Stimulated activated CD4-positive, alpha-beta T cell treated with anti-CD3 and anti-CD28 coated beads, Interleukin-15, amount 100 ng/mL, for 48 hours (primary cell): ENCODE results near the gene ZNF438.
"Not testable (repeated sequence)": the region's sequence is repeated elsewhere in the genome, so short reads cannot be mapped to it uniquely, and the experiment has no call there.

Experiments used
- DNase-seq, 2 donors: peaks; one replicate each; pipeline ENCODE4 v3.0.0-alpha.2; 2020; ENCODE audit warnings: low read depth in 2 of 2

Gene ZNF438

GRCh38 chr10:31042670-31043069 is 11.0 kb upstream of the ZNF438 start:
- no peak for DNase-seq

GRCh38 chr10:31041011-31041410 is 9.3 kb upstream of the ZNF438 start:
- DNase-seq = no peak

DNA sequence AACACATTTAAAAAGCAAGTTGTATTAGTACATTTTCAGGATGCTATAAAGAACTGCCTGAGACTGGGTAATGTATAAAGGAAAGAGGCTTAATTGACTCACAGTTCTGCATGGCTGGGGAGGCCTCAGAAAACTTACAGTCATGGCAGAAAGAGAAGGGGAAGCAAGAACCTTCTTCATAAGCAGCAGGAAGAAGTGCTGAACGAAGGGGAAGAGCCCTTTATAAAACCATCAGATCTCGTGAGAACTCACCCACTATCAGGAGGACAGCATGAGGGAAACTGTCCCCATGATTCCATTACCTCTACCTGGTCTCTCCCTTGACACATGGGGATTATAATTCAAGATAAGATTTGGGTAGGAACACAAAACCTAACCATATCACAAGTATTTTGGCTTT is 7.3 kb upstream of the ZNF438 start:
- not testable (repeated sequence) for DNase-seq

GRCh38 chr10:31037749-31038148 is 6.1 kb upstream of the ZNF438 start:
- DNase-seq = no peak

- DNase-seq = no peak
These were observed 4.5 kb upstream of the ZNF438 start for GRCh38 chr10:31036209-31036608.

- DNase-seq = no peak
These were observed 3.7 kb upstream of the ZNF438 start for GRCh38 chr10:31035266-31035798.

DNA sequence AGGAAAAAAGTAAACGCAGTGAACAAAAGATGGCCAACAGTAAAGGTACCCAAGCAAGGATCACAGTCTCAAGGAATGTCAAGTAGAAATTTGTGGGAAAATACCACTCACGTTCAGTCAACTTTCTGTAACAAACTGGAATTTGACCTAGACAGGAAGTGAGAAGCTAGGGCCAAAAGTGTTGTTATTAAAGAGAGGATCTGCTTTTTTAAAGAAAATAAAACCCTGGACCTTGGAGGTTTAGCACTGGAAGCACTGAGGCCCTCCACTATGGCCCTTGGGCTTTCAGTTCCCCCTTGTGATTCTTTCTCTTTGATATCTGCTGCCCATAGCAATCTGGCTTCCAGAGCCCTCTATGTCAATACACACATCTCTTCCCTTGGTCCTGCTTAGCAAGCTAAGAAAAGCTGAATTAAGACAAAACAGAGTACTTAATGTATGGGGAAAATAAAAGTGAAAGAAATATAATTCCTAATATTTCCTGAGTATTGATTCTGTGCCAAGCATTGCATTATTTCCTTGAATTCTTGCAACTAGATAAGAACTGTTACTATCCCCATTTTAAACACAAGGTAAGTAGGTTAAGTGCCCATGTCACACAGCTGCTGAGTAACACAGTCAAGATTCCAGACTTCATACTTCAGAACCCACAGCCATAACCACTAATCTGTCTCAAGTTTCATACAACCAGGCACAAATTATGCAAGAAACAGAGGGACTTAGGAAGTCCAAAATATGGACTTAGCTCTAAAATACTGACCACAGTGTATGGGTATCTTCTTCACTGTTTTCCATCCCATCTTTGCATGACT is 2.6 kb upstream of the ZNF438 start:
- DNase-seq = no peak

DNA sequence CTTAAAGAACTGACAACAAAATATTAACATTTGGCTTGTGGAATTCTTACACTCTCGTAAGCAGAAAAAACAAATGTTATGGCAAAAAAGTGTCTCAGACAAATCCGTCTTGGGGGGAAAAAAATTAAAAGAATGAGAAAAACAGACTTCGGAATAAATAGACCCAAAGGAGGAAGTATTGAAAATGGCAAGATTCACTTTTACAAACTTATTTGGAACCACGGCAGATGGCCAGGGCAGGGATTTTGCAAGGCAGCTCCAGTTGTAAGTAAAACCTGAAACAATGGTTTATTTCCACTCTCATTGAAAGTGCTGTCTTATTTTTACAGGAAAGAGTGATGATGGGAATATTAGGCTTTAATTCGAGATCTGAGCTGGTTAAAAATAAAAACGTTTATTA is 1.5 kb upstream of the ZNF438 start:
- DNase-seq = no peak

DNA sequence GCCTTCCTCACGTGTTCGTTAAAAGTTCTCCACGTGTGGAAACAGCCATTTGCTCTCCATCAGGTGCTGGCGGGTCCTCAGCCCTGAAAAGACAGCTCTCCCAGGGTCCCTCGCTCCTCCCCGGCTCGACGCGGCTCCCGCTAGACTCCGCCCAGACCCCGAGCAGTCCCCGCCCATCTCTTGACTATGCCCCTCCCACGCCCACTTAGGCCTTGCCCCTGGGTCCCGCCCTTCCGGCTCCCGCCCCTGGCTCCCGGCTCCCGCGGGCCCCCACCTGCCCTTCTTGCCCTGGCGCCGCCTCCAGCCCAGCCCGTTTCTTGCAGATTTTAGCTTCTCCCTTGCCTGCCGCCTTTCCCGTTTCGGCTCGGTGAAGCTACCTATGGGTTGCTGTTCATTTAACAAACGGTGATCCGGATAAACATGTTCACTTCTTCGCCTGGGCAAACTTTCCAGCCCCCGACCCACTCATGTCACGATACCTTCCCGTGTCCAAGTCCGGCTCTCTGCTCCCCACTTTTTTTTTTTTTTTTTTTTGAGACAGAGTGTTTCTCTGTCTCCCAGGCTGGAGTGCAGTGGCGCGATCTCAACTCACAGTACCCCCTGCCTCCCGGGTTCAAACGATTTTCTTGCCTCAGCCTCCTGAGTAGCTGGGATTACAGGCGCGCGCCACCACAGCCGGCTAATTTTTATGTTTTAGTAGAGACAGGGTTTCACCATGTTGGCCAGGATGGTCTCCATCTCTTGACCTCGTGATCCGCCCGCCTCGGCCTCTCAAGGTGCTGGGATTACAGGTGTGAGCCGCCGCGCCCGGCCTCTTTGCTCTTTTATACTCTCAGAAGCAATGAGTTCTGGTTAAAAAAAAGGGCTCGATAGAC is 830 bp upstream of the ZNF438 start:
- DNase-seq = peak; percentile 93

DNA sequence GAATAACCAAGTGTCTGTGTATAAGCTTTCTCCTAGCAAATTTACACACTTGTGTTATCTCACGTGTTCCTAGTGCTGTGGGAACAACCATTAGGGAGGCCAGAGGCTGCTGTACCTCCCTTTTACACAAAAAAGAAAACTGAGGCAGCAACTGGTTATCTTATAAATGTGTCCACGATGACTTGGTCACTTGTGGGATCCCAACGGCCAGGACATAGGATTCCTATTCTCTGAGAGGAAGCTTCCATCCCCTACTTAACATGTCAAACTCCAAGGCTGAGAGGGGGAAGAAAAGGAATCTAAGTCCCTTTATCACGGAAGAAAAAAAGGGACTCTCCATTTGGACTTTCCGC is 484 bp downstream of the ZNF438 start:
- no peak for DNase-seq

GRCh38 chr10:31030800-31031199 is 865 bp downstream of the ZNF438 start:
- no peak for DNase-seq

DNA sequence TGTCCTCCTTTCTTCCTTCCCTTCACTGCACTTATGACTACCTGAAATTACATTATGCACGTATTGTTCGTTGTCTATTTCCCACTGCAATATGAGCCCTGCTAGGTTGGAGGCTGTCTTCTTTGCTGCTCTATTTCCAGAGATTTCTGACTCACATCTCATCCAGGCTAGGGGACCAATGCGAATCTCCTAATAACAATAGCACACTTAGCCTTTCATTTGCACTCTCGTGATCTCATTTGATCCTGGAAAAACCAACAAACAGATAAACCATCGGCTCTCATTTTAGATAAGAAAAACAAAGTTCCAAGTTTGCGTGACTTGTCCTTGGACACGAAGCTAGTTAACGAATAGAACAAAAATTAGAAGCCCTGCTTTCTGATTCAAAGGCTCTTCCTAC is 1.4 kb downstream of the ZNF438 start:
- no peak for DNase-seq

GRCh38 chr10:31028081-31028480 is 3.6 kb downstream of the ZNF438 start:
- DNase-seq = no peak

DNA sequence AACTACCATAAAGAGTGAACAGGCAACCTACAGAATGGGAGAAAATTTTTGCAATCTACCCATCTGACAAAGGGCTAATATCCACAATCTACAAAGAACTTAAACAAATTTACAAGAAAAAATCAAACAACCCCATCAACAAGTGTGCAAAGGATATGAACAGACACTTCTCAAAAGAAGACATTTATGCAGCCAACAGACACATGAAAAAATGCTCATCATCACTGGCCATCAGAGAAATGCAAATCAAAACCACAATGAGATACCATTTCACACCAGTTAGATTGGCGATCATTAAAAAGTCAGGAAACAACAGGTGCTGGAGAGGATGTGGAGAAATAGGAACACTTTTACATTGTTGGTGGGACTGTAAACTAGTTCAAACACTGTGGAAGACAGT is 5.4 kb downstream of the ZNF438 start:
- DNase-seq = not testable (repeated sequence)

DNA sequence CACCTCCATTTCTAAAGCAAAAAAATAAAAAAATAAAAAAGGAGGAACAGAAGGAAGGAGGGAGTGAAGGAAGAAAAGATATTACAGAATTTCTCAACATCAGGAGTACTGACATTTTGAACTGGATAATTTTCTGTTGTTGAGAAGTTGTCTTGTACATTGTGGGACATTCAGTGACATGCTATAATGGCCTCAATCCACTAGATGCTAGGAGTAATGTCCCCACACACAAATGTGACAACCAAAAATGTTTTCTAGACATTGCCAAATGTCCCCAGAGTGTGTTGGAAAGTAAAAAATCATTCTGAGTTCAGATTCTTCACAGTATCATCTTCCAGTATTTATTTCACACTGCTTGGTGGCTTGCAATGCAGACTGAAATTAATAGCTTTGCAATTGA is 6.5 kb downstream of the ZNF438 start:
- DNase-seq = no peak

GRCh38 chr10:31023558-31023957 is 8.1 kb downstream of the ZNF438 start:
- no peak for DNase-seq

DNA sequence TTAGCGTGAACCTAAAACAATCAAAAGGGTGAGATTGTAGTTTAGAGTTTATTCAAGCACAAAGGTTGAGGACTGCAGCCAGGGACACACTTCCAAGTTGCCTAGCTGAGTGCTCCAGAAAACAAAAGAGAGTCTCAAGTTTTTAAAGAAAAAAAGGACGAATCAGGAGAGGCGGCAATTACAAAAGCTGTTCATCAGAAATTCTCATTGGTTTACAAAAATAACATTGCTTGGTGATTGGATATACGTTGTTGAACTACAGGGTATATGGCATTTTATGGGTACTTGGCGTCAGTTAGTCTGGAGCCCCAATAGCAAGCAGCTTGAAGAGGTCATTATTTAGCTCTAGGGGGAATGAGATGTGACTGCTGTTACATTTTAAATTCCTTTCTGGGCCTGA is 11.5 kb downstream of the ZNF438 start:
- no peak for DNase-seq

GRCh38 chr10:31018962-31019361 is 12.7 kb downstream of the ZNF438 start:
- no peak for DNase-seq

DNA sequence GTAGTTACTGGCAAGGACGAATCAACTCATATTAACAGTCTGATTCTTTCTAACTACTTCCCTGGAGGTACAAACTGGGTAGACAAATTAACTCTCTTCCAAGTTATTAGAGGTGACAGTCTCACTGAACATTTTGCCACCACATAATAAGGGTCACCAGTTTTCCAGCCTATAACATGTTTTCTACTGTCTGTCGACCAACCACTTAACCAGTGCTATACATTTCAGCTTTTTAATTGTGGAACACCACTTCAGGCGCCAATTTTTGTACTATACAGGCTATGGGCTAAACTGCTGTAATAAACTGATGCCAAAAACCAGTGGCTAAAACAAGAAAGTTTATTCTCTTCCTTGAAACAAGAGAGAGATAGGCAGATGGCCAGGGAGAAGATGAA is 13.3 kb downstream of the ZNF438 start:
- DNase-seq = no peak

GRCh38 chr10:31017534-31018355 is 13.9 kb downstream of the ZNF438 start:
- DNase-seq = no peak

- no peak for DNase-seq
These were observed 17.3 kb downstream of the ZNF438 start for GRCh38 chr10:31014161-31014875.
